GM13976 (cell line): ENCODE data around the gene SPATA13.
"Not testable (repeated sequence)": the region's sequence is repeated elsewhere in the genome, so short reads cannot be mapped to it uniquely, and the experiment has no call there.

ENCODE experiments used
- DNase-seq: peaks from one replicate; pipeline ENCODE4 v3.0.0; 2012; ENCODE audit warnings: low spot score
- CTCF ChIP-seq: IDR thresholded peaks from 2 replicates; pipeline ENCODE4 v1.5.1; 2012; ENCODE audit warnings: borderline replicate concordance, mild to moderate bottlenecking; ENCODE audit not compliant: insufficient read depth; ENCODE audit errors: extremely low read depth, missing control alignments, control extremely low read depth
- in situ Hi-C: fragments of 300-500 bp; cut with MboI; formaldehyde crosslinking; loops from one replicate; pipeline ENCODE4 v1.12.0; 2022; ENCODE audit warnings: low sequenced_read_pairs, mixed read lengths, inconsistent platforms; ENCODE audit not compliant: unreplicated experiment

SPATA13 gene

GRCh38 chr13:24160458-24161009, at the start of gene SPATA13:
TSS of gene SPATA13 (plus strand) at chr13:24160720. CDS start at chr13:24222930, 62,210 bp downstream.
- TF ChIP-seq CTCF, result no peak
- peak; percentile 100 for DNase-seq
- in situ Hi-C loops, result no loop called here

GRCh38 chr13:24112791-24113190, 47.7 kb upstream of the SPATA13 start:
- in situ Hi-C loops, result no loop called here
- no peak for TF ChIP-seq CTCF
- DNase-seq, result no peak

- DNase-seq, result no peak
- in situ Hi-C loops, result no loop called here
- no peak for TF ChIP-seq CTCF
These were observed 44.8 kb upstream of the SPATA13 start for GRCh38 chr13:24115671-24116070.

- no peak for TF ChIP-seq CTCF
- DNase-seq, result no peak
- in situ Hi-C loops, result no loop called here
These were observed 44.4 kb upstream of the SPATA13 start for GRCh38 chr13:24116131-24116530.

GRCh38 chr13:24118576-24118975, 41.9 kb upstream of the SPATA13 start:
- in situ Hi-C loops, result no loop called here
- TF ChIP-seq CTCF, result no peak

GRCh38 chr13:24119626-24120508, 40.7 kb upstream of the SPATA13 start:
- no peak for TF ChIP-seq CTCF
- in situ Hi-C loops, result no loop called here
- DNase-seq, result no peak

More at GRCh38 chr13:24118576-24118975, 41.9 kb upstream of the SPATA13 start:
- DNase-seq, result no peak

GRCh38 chr13:24122045-24122444, 38.5 kb upstream of the SPATA13 start:
- DNase-seq, in situ Hi-C loops: not testable (repeated sequence)
